GM21360 (cell line): Measurements from ENCODE around the gene EFCAB6.
A peak's percentile ranks its signal among the peaks of the same experiment; 100 is the strongest.

ENCODE experiments used
- ATAC-seq: cut with Tn5 transposase; IDR thresholded peaks from one replicate; pipeline ENCODE4 v1.9.1; 2021; ENCODE audit warnings: mild to moderate bottlenecking, moderate library complexity; ENCODE audit not compliant: unreplicated experiment

EFCAB6 gene

GRCh38 chr22:43812149-43812842 lies at the start of gene EFCAB6:
EFCAB6 (minus strand) TSS chr22:43812305; CDS start chr22:43782318, 29,987 bp downstream.
- peak; percentile 82 for ATAC-seq

DNA sequence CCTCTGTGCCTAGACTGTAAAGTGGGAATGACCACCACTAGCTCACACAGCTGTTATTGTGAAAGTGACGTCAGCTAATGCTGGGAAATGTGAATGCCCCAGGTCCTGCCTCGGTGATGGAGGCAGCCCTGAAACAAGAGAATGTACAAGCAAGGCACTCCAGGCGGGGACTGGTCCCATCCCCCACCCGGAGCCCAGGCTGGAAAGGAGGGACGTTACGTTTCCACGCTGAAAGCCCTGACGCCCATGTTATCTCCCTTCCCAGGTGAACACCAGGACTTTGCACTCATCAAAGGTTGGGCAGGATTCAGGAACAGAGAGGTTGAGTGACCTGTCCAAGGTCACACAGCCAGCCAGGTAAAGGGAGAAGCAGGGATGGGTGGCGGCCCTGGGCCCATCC lies 49.4 kb upstream of the EFCAB6 start:
- no peak for ATAC-seq

GRCh38 chr22:43860831-43861230 lies 48.7 kb upstream of the EFCAB6 start:
- no peak for ATAC-seq

DNA sequence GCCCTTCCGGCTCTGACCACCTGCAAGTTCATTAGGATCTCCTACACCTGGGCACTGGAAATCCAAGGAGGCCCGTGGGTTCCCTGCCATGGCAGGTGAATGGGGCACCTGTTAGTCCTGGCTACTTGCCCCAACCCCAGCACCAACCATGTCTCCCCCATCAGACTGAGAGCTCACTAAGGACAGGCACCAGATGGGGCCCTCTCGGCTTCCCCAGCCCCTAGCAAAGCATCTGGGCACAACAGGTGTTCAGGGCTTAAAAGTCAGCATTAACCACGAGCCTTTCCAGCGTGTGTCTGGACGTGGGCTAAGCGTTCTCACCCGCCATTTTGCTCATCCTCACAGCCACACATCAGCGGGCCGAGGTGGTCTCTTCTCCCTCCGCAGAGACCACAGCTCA lies 48.0 kb upstream of the EFCAB6 start:
- ATAC-seq = no peak

GRCh38 chr22:43859621-43860020 lies 47.5 kb upstream of the EFCAB6 start:
- ATAC-seq = no peak

DNA sequence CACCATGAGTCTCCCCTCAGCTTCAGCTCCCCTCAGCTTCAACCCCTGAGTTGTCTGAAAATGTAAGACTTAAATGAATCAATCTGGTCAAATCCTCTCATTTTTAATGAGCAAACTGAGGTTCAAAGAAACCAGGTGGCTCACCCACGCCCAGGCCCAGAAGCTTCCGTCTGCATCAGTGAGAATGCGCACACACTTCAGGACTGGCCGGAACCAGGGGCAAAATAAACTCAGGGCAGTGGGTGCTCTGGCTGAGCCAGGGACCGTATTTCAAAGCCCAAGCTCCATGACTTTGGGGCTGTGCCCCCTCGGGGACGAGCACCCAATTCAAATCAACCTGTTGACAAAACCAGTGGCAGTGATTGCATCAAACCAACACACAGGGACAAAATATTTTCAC lies 47.1 kb upstream of the EFCAB6 start:
- no peak for ATAC-seq

GRCh38 chr22:43858156-43858895 lies 46.2 kb upstream of the EFCAB6 start:
- ATAC-seq = no peak

GRCh38 chr22:43857367-43857766 lies 45.3 kb upstream of the EFCAB6 start:
- ATAC-seq = no peak

GRCh38 chr22:43855431-43855830 lies 43.3 kb upstream of the EFCAB6 start:
- ATAC-seq = no peak

DNA sequence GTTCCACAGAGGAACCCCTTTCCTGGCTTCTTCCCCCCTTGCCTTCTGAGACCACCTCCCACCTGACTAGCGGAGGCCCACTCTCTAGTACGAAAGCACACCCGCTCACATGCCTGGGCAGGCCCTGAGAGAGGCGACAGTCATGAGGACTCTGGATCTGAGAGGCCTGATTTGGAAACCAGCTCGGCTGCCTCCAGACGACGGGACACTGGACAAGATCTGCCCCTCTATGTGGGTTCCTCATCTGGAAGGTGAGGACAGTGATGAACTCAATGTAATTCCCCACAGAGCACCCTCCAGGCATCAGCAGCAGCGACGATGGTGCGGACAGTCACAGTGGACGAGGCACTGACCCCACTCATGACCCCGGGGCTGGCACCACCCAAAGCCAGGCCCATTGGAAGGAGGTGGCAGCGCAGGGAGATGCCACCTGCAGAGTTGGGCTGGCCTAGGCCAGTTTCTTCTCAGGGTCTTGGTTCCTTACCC lies 42.7 kb upstream of the EFCAB6 start:
- no peak for ATAC-seq

GRCh38 chr22:43854121-43854785 lies 42.1 kb upstream of the EFCAB6 start:
- no peak for ATAC-seq

DNA sequence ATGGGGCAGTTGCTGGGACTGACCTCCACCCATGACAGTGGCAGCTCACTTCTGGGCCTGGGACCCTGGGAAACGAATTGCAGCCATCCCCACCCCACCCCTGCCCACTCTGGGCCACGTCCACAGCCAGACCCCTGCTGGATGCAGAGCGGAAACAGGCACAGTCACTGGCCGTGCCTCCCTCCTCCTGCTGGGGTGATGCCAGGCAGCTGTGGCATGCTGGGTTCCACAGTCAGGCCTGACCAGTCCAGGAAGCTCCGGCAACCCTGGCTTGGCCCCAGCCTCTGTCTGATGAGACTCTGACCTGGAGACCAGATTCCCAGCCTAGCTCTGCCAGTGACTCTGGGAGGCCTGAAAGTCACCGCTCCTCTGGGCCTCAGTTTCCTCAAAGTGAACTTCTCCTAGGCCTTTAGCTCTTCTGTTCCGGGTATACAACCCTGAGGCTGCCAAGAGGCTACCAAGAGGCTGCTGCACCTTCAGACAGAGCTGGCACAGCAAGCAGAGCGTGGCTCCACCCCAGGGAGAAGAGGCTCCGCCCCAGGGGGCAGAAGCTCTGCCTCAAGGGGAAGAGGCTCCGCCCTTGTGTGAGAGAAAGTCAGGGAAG lies 41.3 kb upstream of the EFCAB6 start:
- ATAC-seq = no peak

DNA sequence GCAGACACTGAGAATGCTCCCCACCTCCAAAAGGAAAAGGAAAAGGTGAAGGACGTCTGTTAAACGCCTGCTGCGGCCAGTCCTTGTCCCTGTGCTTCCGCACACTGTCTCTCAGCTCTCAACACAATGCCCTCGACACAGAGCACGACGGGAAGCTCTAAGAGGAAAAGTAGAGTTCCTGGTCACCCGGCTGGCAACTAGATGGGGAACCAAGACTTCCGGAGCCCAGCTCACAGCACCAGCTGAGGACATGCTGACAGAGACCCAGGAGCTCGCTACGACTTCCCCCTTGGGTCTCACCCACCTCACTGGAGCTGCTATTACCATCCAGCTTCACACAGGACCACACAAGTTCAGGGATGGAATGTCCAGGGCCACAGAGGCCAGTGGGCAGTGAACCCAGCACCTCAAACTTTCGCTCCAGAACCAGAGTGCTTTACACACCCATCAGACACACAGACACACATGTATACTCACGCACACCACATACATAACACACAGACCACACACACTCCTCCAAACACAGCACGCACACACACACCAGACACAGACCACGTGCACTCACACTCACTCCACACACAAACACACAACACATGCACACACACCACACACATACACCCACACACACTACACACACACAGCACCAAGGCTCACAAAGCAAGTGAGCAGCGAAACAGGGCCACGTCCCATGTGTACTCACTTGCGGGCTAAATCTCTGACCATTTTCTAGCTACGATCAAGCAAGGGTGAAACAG lies 40.6 kb upstream of the EFCAB6 start:
- no peak for ATAC-seq

GRCh38 chr22:43851979-43852307 lies 39.8 kb upstream of the EFCAB6 start:
- no peak for ATAC-seq

- ATAC-seq = no peak
Measured at GRCh38 chr22:43851058-43851978, 39.2 kb upstream of the EFCAB6 start.

- ATAC-seq = no peak
Measured at GRCh38 chr22:43850529-43850928, 38.4 kb upstream of the EFCAB6 start.

DNA sequence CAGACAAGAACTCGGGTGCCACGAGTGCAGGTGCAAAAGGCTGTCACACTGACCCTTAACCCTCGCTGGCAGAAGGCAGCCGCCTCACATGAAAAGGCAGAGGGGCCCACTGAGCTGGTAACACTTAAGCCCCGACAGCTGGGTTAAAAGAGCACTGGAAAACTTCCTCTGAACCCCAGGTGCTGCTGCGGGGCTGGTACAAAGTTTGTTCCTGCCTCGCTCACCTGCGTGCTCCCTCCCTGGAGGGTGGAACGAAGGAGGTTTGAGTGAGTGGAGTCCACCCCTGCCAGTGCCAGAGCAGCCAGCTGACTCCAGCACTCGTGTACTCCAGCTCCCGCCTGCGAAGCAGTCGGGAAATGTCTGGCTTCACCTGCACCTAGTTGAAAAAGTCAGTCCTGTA lies 37.6 kb upstream of the EFCAB6 start:
- ATAC-seq = no peak

- ATAC-seq = no peak
Measured at GRCh38 chr22:43848366-43849171, 36.5 kb upstream of the EFCAB6 start.
